ENCODE results near the gene COL4A2. TPM values are rescaled to one million over a fixed set of nuclear protein-coding genes. Genes with fewer than 3 reads are reported as not detected.
A peak's percentile ranks its signal among the peaks of the same experiment; 100 is the strongest.

Gene COL4A2
- total RNA-seq, 4 donors from 2014 or later = 419 to 931 (median 555) TPM

DNA sequence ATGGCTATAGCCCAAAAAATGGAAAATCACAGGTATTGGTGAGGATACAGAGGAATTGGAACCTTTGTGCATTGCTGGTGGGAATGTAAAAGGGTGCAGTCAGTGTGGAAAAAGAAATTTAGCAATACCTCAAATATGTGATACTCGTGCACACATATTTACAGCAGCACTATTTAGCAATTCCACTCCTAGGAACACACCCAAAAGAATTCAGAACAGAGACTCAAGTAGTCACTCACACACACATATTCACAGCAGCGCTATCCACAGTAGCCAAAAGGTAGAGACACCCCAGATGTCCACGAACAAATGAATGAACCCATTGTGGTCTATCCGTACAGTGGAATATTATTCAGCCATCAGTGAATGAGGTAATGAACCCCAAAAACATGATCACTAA lies 114.0 kb downstream of the COL4A2 start:
- H3K4me3 ChIP-seq = no peak overlapping the region
- DNase-seq (ENCODE audit: extremely low spot score) = no peak
- intact Hi-C loops (cut with DNase I) = no loop called here
- WGBS = 60% methylated on average over 4 of the region's 4 CpGs
- peak overlapping the region; percentile 20 to 98 (median 89) for H3K27ac ChIP-seq (replicated peaks in 1 of 4)
- peaks cover 39 to 88% (median 77%) of the 10 kb centered on the region in 4 donors for H3K4me1 ChIP-seq
- peaks cover 0 to 30% (median 25%) of the 10 kb centered on the region in 4 donors for H3K36me3 ChIP-seq
- no peaks in the 10 kb centered on the region for H3K9me3 ChIP-seq
- TF ChIP-seq, protein P1, sequence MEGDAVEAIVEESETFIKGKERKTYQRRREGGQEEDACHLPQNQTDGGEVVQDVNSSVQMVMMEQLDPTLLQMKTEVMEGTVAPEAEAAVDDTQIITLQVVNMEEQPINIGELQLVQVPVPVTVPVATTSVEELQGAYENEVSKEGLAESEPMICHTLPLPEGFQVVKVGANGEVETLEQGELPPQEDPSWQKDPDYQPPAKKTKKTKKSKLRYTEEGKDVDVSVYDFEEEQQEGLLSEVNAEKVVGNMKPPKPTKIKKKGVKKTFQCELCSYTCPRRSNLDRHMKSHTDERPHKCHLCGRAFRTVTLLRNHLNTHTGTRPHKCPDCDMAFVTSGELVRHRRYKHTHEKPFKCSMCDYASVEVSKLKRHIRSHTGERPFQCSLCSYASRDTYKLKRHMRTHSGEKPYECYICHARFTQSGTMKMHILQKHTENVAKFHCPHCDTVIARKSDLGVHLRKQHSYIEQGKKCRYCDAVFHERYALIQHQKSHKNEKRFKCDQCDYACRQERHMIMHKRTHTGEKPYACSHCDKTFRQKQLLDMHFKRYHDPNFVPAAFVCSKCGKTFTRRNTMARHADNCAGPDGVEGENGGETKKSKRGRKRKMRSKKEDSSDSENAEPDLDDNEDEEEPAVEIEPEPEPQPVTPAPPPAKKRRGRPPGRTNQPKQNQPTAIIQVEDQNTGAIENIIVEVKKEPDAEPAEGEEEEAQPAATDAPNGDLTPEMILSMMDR (IDR thresholded peaks at IDR 0.05) = no peak
- TF ChIP-seq POLR2A (IDR thresholded peaks at IDR 0.05; ENCODE audit: low read depth) = no peak
- TF ChIP-seq EP300 (IDR thresholded peaks at IDR 0.05) = no peak
- no peak for TF ChIP-seq POLR2AphosphoS5 (IDR thresholded peaks at IDR 0.05)
- no peaks in the 10 kb centered on the region for H3K27me3 ChIP-seq

DNA sequence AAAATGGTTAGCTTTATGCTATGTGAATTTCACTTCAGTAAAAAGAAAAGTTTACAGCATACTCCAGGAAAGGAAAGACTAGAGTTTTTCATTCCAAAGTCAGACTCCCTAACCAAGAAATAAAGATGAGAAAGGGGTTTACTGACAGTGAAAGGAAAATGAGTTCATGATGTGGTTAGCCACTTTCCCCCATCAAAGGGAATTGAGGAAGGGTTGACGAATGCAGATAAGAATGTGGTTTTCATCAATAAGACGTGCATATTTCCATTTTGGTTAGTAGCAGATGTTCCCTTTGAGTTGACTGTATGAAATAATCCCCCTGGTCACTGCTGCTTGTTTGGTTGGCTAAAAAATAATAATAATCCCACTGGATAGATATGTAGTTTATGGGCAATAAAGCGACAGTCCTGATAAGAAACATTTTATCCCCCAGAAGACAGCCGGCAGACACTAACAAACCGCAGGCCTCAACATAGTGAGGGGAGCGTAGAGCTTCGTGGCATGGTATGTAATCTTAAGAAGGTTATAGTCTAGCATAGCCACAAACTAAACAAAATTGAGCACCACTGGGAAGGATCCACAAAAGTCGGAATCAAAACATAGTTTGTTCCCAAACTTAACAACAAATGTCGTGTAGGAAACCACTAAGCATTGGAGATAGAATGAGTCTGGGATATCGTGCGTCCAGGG lies 114.8 kb downstream of the COL4A2 start:
- no peak for TF ChIP-seq POLR2AphosphoS5 (IDR thresholded peaks at IDR 0.05)
- TF ChIP-seq, protein P1 (IDR thresholded peaks at IDR 0.05) = no peak
- no peak for TF ChIP-seq POLR2A (IDR thresholded peaks at IDR 0.05; ENCODE audit: low read depth)
- TF ChIP-seq EP300 (IDR thresholded peaks at IDR 0.05) = no peak
- intact Hi-C loops (cut with DNase I) = no loop called here
- Histone ChIP-seq H3K36me3 (peaks cover 0 to 33% (median 28%) of the 10 kb centered on the region in 4 donors), H3K27me3 (no peaks in the 10 kb centered on the region), H3K4me1 (peaks cover 34 to 87% (median 76%) of the 10 kb centered on the region in 4 donors), H3K27ac (replicated peaks in 1 of 4) (peak overlapping the region; percentile 58 to 98 (median 78)), H3K9me3 (no peaks in the 10 kb centered on the region), H3K4me3 (no peak overlapping the region)
- WGBS = 79% methylated on average over 11 of the region's 11 CpGs
- DNase-seq (ENCODE audit: extremely low spot score) = no peak

DNA sequence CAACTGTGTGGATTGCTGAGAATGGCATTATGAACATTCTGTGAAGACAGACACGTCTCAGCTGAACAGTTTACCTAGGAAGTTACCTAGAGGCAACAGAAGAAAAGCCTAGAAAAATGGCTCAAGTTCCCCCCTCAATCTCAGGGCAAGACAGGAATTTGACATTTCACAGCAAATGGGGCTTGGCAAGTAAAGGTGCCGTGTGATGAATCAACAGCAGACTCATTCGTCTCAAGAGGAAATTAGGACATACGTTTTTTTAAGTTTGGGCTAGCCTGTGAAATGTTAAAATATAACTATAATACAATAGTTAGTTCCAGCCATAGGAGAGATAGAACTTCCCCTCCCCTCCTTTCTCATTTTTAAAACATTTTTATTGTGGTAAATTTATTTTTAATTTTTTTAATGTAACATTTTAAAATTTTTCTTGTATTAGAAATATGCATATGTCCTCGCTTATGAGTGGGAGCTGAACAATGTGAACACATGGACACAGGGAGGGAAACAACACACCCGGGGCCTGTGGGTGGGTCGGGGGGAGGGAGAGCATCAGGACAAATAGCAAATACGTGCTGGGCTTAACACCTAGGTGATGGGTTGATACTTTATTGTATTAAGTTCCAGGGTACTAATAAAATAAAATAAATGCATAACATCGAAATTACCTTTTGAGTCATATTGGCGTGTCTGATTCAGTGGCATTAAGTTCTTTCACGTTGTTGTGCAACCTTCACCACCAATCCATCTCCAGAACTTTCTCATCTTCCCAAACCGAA lies 116.0 kb downstream of the COL4A2 start:
- Histone ChIP-seq H3K4me1 (peaks cover 21 to 86% (median 70%) of the 10 kb centered on the region in 4 donors), H3K4me3 (no peak overlapping the region), H3K27ac (replicated peaks in 1 of 4) (peak overlapping the region; percentile 60 to 98 (median 78)), H3K36me3 (peaks cover 0 to 46% (median 34%) of the 10 kb centered on the region in 4 donors), H3K27me3 (no peaks in the 10 kb centered on the region), H3K9me3 (no peaks in the 10 kb centered on the region)
- DNase-seq (ENCODE audit: extremely low spot score) = no peak
- intact Hi-C loops (cut with DNase I) = no loop called here
- TF ChIP-seq POLR2A (IDR thresholded peaks at IDR 0.05; ENCODE audit: low read depth) = no peak
- TF ChIP-seq POLR2AphosphoS5 (IDR thresholded peaks at IDR 0.05) = peak; percentile 16 to 17
- TF ChIP-seq EP300 (IDR thresholded peaks at IDR 0.05) = no peak
- TF ChIP-seq, protein P1 (IDR thresholded peaks at IDR 0.05) = no peak
- 44% methylated on average over 12 of the region's 12 CpGs for WGBS

DNA sequence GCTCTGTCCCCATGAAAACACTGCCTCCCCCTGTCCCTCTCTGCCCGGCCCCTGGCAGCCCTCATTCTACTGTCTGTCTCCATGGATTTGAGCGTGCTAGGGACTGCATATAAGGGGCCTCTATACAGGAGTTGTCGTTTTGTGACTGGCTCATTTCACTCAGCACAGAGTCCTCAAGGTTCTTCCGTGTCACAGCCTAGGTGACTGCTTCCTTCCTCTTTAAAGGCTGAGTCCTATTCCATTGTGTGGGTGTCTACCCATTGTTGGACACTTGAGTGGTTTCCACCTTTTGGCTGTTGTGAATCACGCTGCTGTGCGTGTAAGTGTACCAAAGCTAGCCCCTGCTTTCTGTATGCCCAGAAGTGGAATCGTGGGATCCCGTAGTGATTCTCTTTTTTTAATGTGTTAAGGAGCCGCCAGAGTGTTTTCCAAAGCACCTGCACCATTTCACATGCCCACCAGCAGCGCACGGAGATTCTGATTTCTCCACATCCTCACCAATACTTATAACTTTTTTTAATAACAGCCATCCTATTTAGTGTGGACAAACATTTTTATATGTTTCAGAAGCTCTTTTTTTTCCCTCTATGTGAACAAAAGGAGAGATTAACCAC lies 116.7 kb downstream of the COL4A2 start:
- Histone ChIP-seq H3K27me3 (no peaks in the 10 kb centered on the region), H3K4me3 (no peak overlapping the region), H3K4me1 (peaks cover 14 to 84% (median 65%) of the 10 kb centered on the region in 4 donors), H3K36me3 (peaks cover 0 to 53% (median 41%) of the 10 kb centered on the region in 4 donors), H3K9me3 (no peaks in the 10 kb centered on the region), H3K27ac (replicated peaks in 1 of 4) (peak overlapping the region; percentile 60 to 98 (median 78))
- DNase-seq (ENCODE audit: extremely low spot score) = no peak
- intact Hi-C loops (cut with DNase I) = no loop called here
- TF ChIP-seq, protein P1 (IDR thresholded peaks at IDR 0.05) = no peak
- peak in 1 of 2 donors; percentile 10 for TF ChIP-seq POLR2AphosphoS5 (IDR thresholded peaks at IDR 0.05)
- WGBS = 78% methylated on average over 11 of the region's 11 CpGs

Measured in esophagus muscularis mucosa (tissue), 4 donors.